WTC11 (cell line): ENCODE results near the gene SLC7A10.

Source experiments
- TF ChIP-seq, protein P1 (sequence below): sonication (generic); formaldehyde crosslinking; IDR thresholded peaks from 2 replicates; pipeline ENCODE4 v1.8.0; 2022; ENCODE audit warnings: mild to moderate bottlenecking, missing genetic modification reagents
- TF ChIP-seq, protein P2 (sequence below): fragments of 200-600 bp; IDR thresholded peaks from 2 replicates; pipeline ENCODE4 v1.8.0; 2022; ENCODE audit warnings: antibody characterized with exemption

GRCh38 chr19:33199441-33200265 lies 26.0 kb downstream of the SLC7A10 start:
- TF ChIP-seq, protein P1, sequence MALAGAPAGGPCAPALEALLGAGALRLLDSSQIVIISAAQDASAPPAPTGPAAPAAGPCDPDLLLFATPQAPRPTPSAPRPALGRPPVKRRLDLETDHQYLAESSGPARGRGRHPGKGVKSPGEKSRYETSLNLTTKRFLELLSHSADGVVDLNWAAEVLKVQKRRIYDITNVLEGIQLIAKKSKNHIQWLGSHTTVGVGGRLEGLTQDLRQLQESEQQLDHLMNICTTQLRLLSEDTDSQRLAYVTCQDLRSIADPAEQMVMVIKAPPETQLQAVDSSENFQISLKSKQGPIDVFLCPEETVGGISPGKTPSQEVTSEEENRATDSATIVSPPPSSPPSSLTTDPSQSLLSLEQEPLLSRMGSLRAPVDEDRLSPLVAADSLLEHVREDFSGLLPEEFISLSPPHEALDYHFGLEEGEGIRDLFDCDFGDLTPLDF: no peak
- TF ChIP-seq, protein P2, sequence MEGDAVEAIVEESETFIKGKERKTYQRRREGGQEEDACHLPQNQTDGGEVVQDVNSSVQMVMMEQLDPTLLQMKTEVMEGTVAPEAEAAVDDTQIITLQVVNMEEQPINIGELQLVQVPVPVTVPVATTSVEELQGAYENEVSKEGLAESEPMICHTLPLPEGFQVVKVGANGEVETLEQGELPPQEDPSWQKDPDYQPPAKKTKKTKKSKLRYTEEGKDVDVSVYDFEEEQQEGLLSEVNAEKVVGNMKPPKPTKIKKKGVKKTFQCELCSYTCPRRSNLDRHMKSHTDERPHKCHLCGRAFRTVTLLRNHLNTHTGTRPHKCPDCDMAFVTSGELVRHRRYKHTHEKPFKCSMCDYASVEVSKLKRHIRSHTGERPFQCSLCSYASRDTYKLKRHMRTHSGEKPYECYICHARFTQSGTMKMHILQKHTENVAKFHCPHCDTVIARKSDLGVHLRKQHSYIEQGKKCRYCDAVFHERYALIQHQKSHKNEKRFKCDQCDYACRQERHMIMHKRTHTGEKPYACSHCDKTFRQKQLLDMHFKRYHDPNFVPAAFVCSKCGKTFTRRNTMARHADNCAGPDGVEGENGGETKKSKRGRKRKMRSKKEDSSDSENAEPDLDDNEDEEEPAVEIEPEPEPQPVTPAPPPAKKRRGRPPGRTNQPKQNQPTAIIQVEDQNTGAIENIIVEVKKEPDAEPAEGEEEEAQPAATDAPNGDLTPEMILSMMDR: no peak
